IPS DF 6.9 (cell line): ENCODE measurements around the gene MBD5.
A peak's percentile ranks its signal among the peaks of the same experiment; 100 is the strongest.

Experiments used
- DNase-seq: peaks from one replicate; pipeline ENCODE4 v3.0.0-alpha.2; 2013; ENCODE audit warnings: low read depth, low spot score
- H3K27ac ChIP-seq: one replicate; pipeline ENCODE4 v1.5.1; 2013; ENCODE audit warnings: low read length, control low read depth
- H3K27me3 ChIP-seq: 2 replicates; pipeline ENCODE4 v1.6.1; 2013; ENCODE audit warnings: mild to moderate bottlenecking, low read length; ENCODE audit not compliant: control insufficient read depth, insufficient read depth
- H3K36me3 ChIP-seq: 2 replicates; pipeline ENCODE4 v1.6.1; 2013; ENCODE audit warnings: low read length; ENCODE audit not compliant: control insufficient read depth, insufficient read depth
- H3K4me1 ChIP-seq: 2 replicates; pipeline ENCODE4 v1.6.1; 2013; ENCODE audit warnings: low read length; ENCODE audit not compliant: control insufficient read depth, insufficient read depth
- H3K4me3 ChIP-seq: 2 replicates; pipeline ENCODE4 v1.5.1; 2013; ENCODE audit warnings: mild to moderate bottlenecking, low read length
- H3K9me3 ChIP-seq: 2 replicates; pipeline ENCODE4 v1.6.1; 2013; ENCODE audit warnings: low read length, inconsistent platforms; ENCODE audit not compliant: control insufficient read depth, insufficient read depth
- WGBS: extraction: QIAGEN DNeasy Blood & Tissue Kit; methylation state at CpG from one replicate; pipeline ENCODE4 v1.1.7; 2013; ENCODE audit warnings: mixed read lengths, missing lambda C conversion rate; ENCODE audit not compliant: insufficient read length, insufficient coverage; 5-methylcytosine and 5-hydroxymethylcytosine counted together

The MBD5 gene

GRCh38 chr2:148244593-148245292, 223.9 kb downstream of the MBD5 start:
- Histone ChIP-seq H3K36me3 (no peaks in the 10 kb centered on the region), H3K27ac (no peak overlapping the region), H3K27me3 (no peaks in the 10 kb centered on the region), H3K9me3 (no peaks in the 10 kb centered on the region), H3K4me1 (no peaks in the 10 kb centered on the region), H3K4me3 (no peak overlapping the region)
- no CpG with 5 or more reads among the region's 5 CpGs for WGBS
- no peak for DNase-seq

GRCh38 chr2:148251993-148252392, 231.1 kb downstream of the MBD5 start:
- Histone ChIP-seq H3K4me3 (no peak overlapping the region), H3K27ac (no peak overlapping the region), H3K9me3 (no peaks in the 10 kb centered on the region), H3K36me3 (no peaks in the 10 kb centered on the region), H3K27me3 (no peaks in the 10 kb centered on the region), H3K4me1 (no peaks in the 10 kb centered on the region)
- DNase-seq: no peak
- WGBS: no CpG with 5 or more reads among the region's 5 CpGs

- Histone ChIP-seq H3K27me3 (no peaks in the 10 kb centered on the region), H3K27ac (no peak overlapping the region), H3K4me1 (no peaks in the 10 kb centered on the region), H3K4me3 (no peak overlapping the region), H3K9me3 (no peaks in the 10 kb centered on the region), H3K36me3 (no peaks in the 10 kb centered on the region)
- DNase-seq: no peak
- no CpG with 5 or more reads among the region's 2 CpGs for WGBS
These were observed 231.8 kb downstream of the MBD5 start for GRCh38 chr2:148252646-148253045.

- Histone ChIP-seq H3K9me3 (no peaks in the 10 kb centered on the region), H3K4me1 (no peaks in the 10 kb centered on the region), H3K27ac (no peak overlapping the region), H3K27me3 (no peaks in the 10 kb centered on the region), H3K4me3 (no peak overlapping the region), H3K36me3 (no peaks in the 10 kb centered on the region)
- DNase-seq: peak; percentile 11
- WGBS: no CpG with 5 or more reads among the region's 6 CpGs
These were observed 232.8 kb downstream of the MBD5 start for GRCh38 chr2:148253685-148254084.

GRCh38 chr2:148255929-148256328, 235.0 kb downstream of the MBD5 start:
- no peak overlapping the region for H3K4me3 ChIP-seq
- H3K27ac ChIP-seq: no peak overlapping the region
- peaks cover 3% of the 10 kb centered on the region for H3K9me3 ChIP-seq
- no peaks in the 10 kb centered on the region for H3K4me1 ChIP-seq
- WGBS: no CpG with 5 or more reads among the region's 8 CpGs
- DNase-seq: no peak
- no peaks in the 10 kb centered on the region for H3K27me3 ChIP-seq
- H3K36me3 ChIP-seq: no peaks in the 10 kb centered on the region

- H3K9me3 ChIP-seq: peaks cover 3% of the 10 kb centered on the region
- no peaks in the 10 kb centered on the region for H3K36me3 ChIP-seq
- no peak overlapping the region for H3K4me3 ChIP-seq
- no peak for DNase-seq
- no peaks in the 10 kb centered on the region for H3K27me3 ChIP-seq
- H3K27ac ChIP-seq: no peak overlapping the region
- no CpG with 5 or more reads among the region's 6 CpGs for WGBS
- H3K4me1 ChIP-seq: no peaks in the 10 kb centered on the region
These were observed 236.4 kb downstream of the MBD5 start for GRCh38 chr2:148257276-148257675.

GRCh38 chr2:148258124-148258523, 237.2 kb downstream of the MBD5 start:
- no peak for DNase-seq
- H3K4me3 ChIP-seq: no peak overlapping the region
- H3K9me3 ChIP-seq: peaks cover 3% of the 10 kb centered on the region
- H3K36me3 ChIP-seq: no peaks in the 10 kb centered on the region
- no peaks in the 10 kb centered on the region for H3K27me3 ChIP-seq
- H3K27ac ChIP-seq: no peak overlapping the region
- H3K4me1 ChIP-seq: no peaks in the 10 kb centered on the region
- WGBS: no CpG with 5 or more reads among the region's 10 CpGs

GRCh38 chr2:148259674-148260073, 238.8 kb downstream of the MBD5 start:
- WGBS: no CpG with 5 or more reads among the region's 6 CpGs
- Histone ChIP-seq H3K27me3 (no peaks in the 10 kb centered on the region), H3K9me3 (peaks cover 3% of the 10 kb centered on the region), H3K4me1 (no peaks in the 10 kb centered on the region), H3K27ac (no peak overlapping the region), H3K36me3 (no peaks in the 10 kb centered on the region), H3K4me3 (no peak overlapping the region)
- no peak for DNase-seq

- peaks cover 3% of the 10 kb centered on the region for H3K9me3 ChIP-seq
- no peaks in the 10 kb centered on the region for H3K36me3 ChIP-seq
- no peak overlapping the region for H3K27ac ChIP-seq
- WGBS: no CpG with 5 or more reads among the region's 2 CpGs
- no peaks in the 10 kb centered on the region for H3K4me1 ChIP-seq
- H3K4me3 ChIP-seq: no peak overlapping the region
- H3K27me3 ChIP-seq: no peaks in the 10 kb centered on the region
- DNase-seq: no peak
These were observed 243.0 kb downstream of the MBD5 start for GRCh38 chr2:148263890-148264289.

GRCh38 chr2:148273158-148273691, 252.3 kb downstream of the MBD5 start:
- no CpG with 5 or more reads among the region's 4 CpGs for WGBS
- H3K4me3 ChIP-seq: no peak overlapping the region

GRCh38 chr2:148279216-148279615, 258.3 kb downstream of the MBD5 start:
- WGBS: no CpG with 5 or more reads among the region's 3 CpGs
- Histone ChIP-seq H3K27ac (no peak overlapping the region), H3K4me1 (no peaks in the 10 kb centered on the region), H3K27me3 (no peaks in the 10 kb centered on the region), H3K4me3 (no peak overlapping the region), H3K36me3 (no peaks in the 10 kb centered on the region), H3K9me3 (no peaks in the 10 kb centered on the region)
- DNase-seq: no peak

More at GRCh38 chr2:148273158-148273691, 252.3 kb downstream of the MBD5 start:
- Histone ChIP-seq H3K27me3 (no peaks in the 10 kb centered on the region), H3K27ac (no peak overlapping the region), H3K9me3 (no peaks in the 10 kb centered on the region), H3K4me1 (no peaks in the 10 kb centered on the region), H3K36me3 (no peaks in the 10 kb centered on the region)
- no peak for DNase-seq
